A673 (cell line): Measurements from ENCODE around the gene CD300LF.

Source experiments
- EZH2 ChIP-seq: fragments of 200-600 bp; sonication (generic); IDR thresholded peaks from 2 replicates; pipeline ENCODE4 v1.6.1; 2017; ENCODE audit warnings: borderline replicate concordance, low read depth, mild to moderate bottlenecking, mixed read lengths, antibody characterized with exemption, low read length; ENCODE audit not compliant: poor library complexity, severe bottlenecking
- TF ChIP-seq, protein P1 (sequence below): fragments of 300-800, 200-600 bp; sonication (generic); conservative IDR thresholded peaks from 2 replicates; pipeline ENCODE4 v1.5.1; 2017; ENCODE audit warnings: low read depth, mild to moderate bottlenecking, antibody characterized with exemption, low read length, moderate library complexity, mixed read lengths

DNA sequence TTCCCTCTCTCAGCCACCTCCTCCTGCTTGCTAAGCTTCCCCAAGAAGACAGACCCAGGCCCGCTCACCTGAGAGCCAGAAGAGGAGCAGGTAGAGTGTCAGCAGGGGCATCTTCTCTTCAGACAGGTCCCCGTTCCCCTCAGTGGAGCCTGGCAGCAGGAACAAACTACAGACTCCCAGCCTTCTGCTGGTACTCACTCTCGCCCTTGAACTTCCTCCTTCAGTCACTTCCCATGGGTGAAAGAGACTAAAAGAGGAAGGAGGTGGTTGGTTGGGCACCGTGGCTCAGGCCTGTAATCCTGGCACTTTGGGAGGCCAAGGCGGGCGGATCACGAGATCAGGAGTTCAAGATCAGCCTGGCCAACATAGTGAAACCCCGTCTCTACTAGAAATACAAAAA is at the start of gene CD300LF:
- TF ChIP-seq, protein P1, sequence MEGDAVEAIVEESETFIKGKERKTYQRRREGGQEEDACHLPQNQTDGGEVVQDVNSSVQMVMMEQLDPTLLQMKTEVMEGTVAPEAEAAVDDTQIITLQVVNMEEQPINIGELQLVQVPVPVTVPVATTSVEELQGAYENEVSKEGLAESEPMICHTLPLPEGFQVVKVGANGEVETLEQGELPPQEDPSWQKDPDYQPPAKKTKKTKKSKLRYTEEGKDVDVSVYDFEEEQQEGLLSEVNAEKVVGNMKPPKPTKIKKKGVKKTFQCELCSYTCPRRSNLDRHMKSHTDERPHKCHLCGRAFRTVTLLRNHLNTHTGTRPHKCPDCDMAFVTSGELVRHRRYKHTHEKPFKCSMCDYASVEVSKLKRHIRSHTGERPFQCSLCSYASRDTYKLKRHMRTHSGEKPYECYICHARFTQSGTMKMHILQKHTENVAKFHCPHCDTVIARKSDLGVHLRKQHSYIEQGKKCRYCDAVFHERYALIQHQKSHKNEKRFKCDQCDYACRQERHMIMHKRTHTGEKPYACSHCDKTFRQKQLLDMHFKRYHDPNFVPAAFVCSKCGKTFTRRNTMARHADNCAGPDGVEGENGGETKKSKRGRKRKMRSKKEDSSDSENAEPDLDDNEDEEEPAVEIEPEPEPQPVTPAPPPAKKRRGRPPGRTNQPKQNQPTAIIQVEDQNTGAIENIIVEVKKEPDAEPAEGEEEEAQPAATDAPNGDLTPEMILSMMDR = no peak
- no peak for TF ChIP-seq EZH2
